ENCODE results near the gene MGAT4B.
A peak's percentile ranks its signal among the peaks of the same experiment; 100 is the strongest.
"Not testable (repeated sequence)": the region's sequence is repeated elsewhere in the genome, so short reads cannot be mapped to it uniquely, and the experiment has no call there.

Gene MGAT4B
- long read RNA-seq, donor 1, transcript MGAT4B-201 (15 exons, 2,446 nt), result major isoform, 9 of 9 reads
- long read RNA-seq, donor 1, partial matches to known transcripts, result 0 of 9 reads
- long read RNA-seq, donor 1, other reads (novel, unspliced or antisense), result 0 of 9 reads
- long read RNA-seq, donor 2, transcript MGAT4B-201 (15 exons, 2,446 nt), result major isoform, 16 of 17 reads
- long read RNA-seq, donor 2, partial matches to known transcripts, result 0 of 17 reads
- long read RNA-seq, donor 2, other reads (novel, unspliced or antisense), result 0 of 17 reads
- long read RNA-seq, donor 3, transcript MGAT4B-201 (15 exons, 2,446 nt), result major isoform, 12 of 44 reads
- long read RNA-seq, donor 3, partial matches to known transcripts, result 8 of 44 reads
- long read RNA-seq, donor 3, other reads (novel, unspliced or antisense), result 22 of 44 reads
- long read RNA-seq, donor 4, transcript MGAT4B-201 (15 exons, 2,446 nt), result major isoform, 14 of 87 reads
- long read RNA-seq, donor 4, partial matches to known transcripts, result 37 of 87 reads
- long read RNA-seq, donor 4, other reads (novel, unspliced or antisense), result 35 of 87 reads
- long read RNA-seq, donor 5, transcript MGAT4B-201 (15 exons, 2,446 nt), result major isoform, 18 of 21 reads
- long read RNA-seq, donor 5, partial matches to known transcripts, result 0 of 21 reads
- long read RNA-seq, donor 5, other reads (novel, unspliced or antisense), result 0 of 21 reads
- long read RNA-seq, donor 6, transcript MGAT4B-201 (15 exons, 2,446 nt), result major isoform, 14 of 16 reads
- long read RNA-seq, donor 6, partial matches to known transcripts, result 0 of 16 reads
- long read RNA-seq, donor 6, other reads (novel, unspliced or antisense), result 0 of 16 reads
- long read RNA-seq, donor 7, transcript MGAT4B-201 (15 exons, 2,446 nt), result major isoform, 28 of 641 reads
- long read RNA-seq, donor 7, partial matches to known transcripts, result 568 of 641 reads
- long read RNA-seq, donor 7, other reads (novel, unspliced or antisense), result 43 of 641 reads
- long read RNA-seq, donor 8, transcript MGAT4B-201 (15 exons, 2,446 nt), result major isoform, 13 of 100 reads
- long read RNA-seq, donor 8, partial matches to known transcripts, result 35 of 100 reads
- long read RNA-seq, donor 8, other reads (novel, unspliced or antisense), result 50 of 100 reads

DNA sequence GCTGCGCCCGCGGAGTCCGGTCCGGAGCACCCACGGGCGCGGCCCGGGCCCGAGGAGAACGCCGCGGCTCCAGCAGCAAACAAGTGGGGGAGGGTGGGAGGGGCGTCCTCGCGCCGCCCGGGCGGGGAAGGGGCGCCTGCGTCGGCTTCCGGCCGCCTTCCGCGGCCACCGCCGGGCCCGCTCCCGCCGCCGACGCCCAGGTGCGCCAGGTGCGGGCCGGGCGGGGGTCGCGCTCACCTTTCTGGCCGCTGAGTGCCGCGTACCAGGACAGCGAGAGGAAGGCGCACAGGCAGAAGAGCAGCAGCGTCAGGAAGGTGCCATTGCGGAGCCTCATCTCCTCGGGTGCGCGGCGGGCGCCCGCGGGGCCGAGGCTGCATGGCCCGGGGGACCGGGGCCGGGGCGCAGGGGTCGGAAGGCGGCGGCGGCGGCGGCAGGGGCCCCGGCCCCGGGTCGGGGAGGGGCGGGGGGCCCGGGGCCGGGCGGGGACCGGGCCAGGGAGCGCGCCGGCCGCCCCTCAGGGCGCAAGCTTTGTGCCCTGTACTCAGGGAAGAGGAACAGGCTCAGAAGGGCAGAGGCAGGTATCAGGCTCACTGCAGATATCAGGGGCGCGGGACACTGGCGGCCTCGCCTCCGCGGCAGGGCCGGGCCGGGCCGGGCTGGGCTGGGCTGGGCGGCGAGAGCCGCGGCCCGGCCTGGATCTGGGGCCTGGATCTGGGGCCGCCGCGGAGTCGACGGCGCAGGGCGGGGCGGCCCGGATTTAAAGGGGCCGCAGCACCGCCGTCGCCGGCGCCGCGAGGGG is at the start of gene MGAT4B:
Gene MGAT4B (minus strand): TSS at position 617 of the 799 bp plus-strand sequence. CDS start 283 bp downstream, at position 334.
- peak; percentile 76 for DNase-seq

DNA sequence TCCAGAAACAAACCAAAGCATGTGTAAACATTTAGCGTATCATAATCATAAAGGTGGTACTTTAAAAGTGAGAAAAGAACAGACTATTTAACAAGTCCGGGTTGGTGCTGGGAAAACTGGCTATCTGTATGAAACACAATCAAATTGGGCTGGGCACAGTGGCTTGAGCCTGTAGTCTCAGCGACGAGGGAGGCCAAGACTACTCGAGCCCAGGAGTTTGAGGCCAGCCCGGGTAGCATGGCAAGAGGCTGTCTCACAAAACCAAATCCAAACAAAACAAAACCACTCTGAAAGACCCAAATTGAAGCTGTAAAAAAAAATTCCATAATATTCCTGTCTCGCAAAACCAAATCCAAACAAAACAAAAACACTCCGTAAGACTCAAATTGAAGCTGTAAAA is 47.7 kb upstream of the MGAT4B start:
- no peak for DNase-seq

DNA sequence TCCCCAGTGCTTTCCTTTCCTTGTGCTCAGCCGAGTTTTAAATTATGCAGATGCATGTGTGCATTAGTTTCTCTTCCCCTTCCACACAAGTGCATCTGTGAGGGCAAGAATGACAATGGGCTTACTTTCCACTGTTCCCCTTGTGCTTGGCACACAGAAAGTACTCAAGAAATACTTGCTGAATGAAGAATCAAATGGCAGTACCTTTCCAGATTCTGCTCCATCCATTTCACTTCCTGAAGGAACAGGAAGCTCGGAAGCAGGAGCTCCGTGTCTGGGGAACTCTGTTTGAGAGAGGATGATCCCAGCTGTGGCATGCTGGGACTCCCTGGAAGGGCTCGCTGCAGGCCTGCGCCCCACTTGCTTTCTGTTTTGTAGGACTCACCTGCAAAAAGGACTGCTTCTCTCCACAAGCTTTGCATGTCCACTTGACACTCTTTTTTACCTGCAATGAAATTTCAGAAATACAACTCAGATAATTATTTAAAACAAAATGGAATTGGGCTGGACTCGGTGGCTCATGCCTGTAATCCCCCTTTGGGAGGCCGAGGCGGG is 46.4 kb upstream of the MGAT4B start:
- DNase-seq, result no peak

DNA sequence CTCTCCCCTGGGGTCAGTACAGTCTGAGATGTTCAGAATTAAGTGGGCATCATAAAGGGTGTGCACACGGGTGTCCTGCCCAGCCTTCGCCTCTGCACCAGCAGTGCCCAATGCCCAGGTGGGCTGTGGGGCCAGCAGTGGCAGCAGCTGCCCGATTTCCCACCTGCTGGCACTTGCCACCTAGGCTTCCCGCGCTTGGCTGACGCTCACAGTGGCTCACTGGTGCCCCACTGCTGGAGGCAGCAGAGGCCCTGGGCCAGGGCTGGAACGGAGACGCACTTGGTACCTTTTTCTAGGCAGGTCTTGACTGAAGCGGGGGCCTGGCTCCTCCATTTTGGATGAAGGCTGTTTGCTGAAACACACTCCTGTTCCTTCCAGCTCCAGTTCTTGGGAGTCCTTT is 35.0 kb upstream of the MGAT4B start:
- no peak for DNase-seq

DNA sequence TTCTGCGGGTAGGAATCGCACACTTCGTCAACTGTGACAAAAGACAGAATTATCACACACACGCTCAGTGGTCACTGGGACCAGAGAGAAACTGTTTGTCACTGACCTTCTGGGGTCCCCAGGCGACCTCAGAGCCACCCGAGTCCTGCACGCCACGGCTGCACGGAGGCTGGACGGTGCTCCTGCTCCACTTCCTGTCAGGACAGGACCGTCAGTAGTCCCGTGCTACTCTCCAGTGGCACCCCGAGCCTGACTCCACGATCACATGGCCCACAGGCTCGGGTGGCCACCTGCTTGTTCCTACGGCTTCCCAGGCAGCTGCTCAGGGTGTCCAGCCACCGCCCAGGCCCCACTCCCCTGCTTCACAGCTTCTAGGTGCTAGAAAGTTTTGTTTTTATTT is 34.1 kb upstream of the MGAT4B start:
- no peak for DNase-seq

DNA sequence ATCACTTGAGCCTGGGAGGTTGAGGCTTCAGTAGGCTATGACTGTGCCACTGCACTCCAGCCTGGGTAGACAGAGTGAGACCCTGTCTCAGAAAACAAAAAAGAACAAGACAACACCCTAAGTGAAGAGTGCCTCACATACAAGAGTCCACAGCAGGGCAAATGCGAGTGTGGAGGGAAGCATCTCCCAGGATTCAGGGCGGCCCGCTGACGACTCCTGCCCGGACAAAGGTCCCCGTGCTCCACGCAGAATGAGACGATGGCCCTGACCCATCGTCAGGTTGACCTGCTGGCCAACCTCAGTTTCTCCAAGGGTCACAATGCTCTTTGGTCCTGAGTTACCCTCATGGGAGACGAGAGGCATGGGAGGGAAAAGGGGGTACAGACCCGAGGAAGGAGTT is 33.7 kb upstream of the MGAT4B start:
- no peak for DNase-seq

DNA sequence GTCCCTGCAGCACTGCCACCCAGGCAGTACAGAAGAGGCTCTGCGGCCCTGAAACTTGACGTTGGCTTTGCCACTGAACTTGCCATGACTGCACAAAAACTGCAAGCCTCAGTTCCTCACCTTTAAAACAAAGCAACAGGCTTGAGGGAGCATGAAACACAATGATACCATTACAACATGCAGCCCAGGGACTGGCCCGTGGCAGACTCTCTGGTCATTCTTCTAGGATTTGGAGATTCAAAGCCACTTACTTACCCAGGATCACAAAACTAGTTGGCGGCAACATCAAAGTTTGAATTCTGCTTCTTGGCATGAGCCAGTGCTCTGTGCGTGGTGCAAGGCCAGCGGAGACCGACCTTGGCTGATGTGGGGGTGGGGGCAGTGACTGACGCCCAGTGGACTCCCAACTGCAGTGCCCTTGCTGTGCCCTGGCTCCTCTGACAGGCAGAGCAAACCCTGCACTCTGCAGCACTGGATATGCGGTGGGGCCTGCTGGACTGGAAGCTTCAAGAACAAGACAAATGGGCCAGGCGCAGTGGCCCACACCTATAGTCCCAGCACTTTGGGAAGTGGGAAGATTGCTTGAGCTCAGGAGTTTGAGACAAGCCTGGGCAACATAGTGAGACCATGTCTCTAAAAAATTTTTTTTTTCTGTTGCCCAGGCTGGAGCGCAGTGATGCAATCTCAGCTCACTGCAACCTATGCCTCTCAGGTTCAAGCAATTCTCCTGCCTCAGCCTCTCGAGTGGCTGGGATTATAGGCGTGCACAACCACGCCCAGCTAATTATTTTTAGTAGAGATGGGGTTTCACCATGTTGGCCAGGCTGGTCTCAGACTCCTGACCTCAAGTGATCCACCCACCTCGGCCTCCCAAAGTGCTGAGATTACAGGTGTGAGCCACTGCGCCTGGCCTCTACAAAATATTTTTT is 32.9 kb upstream of the MGAT4B start:
- no peak for DNase-seq

DNA sequence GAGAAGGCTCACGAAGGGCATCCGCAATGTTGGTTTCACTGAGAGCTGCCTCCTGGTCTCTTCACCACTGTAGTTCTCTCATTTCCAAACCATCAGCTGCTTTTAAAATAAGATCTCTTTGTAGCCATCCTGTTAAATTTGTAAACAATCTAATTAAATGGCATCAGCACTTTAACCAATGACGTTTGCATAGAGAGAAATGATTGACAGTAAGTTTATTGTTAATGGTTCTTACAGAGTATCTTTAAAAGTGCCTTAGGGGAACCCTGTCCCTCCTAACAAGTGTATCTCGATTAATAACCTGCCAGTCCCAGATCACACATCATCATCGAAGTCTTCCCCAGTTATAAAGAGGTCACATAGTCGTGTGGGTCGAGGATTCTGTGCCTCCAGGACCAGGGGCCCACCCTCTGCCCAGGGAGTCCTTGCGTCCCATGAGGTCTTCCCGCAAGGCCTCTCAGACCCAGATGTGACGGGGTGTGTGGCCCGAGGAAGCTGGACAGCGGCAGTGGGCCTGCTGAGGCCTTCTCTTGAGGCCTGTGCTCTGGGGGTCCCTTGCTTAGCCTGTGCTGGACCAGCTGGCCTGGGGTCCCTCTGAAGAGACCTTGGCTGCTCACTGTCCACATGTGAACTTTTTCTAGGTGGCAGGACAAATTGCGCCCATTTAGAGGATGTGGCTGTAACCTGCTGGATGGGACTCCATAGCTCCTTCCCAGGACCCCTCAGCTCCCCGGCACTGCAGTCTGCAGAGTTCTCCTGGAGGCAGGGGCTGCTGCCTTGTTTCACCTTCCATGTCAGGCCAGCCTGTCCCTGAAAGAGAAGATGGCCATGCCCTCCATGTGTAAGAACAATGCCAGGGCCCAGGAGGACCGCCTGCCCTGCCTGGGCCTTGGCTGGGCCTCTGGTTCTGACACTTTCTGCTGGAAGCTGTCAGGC is 30.7 kb upstream of the MGAT4B start:
- no peak for DNase-seq

DNA sequence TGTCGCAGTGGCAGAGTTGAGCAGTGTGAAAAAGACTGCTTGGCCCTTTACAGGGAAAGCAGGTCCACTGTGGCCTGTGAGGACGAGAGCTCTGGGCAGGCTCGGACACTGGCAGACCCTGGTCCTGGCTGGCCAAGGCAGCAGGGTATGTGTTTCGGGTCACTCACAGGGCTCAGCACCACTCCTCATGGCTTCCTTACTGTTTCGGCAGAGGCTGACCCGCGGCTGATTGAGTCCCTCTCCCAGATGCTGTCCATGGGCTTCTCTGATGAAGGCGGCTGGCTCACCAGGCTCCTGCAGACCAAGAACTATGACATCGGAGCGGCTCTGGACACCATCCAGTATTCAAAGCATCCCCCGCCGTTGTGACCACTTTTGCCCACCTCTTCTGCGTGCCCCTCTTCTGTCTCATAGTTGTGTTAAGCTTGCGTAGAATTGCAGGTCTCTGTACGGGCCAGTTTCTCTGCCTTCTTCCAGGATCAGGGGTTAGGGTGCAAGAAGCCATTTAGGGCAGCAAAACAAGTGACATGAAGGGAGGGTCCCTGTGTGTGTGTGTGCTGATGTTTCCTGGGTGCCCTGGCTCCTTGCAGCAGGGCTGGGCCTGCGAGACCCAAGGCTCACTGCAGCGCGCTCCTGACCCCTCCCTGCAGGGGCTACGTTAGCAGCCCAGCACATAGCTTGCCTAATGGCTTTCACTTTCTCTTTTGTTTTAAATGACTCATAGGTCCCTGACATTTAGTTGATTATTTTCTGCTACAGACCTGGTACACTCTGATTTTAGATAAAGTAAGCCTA is 29.8 kb upstream of the MGAT4B start:
- DNase-seq, result no peak

DNA sequence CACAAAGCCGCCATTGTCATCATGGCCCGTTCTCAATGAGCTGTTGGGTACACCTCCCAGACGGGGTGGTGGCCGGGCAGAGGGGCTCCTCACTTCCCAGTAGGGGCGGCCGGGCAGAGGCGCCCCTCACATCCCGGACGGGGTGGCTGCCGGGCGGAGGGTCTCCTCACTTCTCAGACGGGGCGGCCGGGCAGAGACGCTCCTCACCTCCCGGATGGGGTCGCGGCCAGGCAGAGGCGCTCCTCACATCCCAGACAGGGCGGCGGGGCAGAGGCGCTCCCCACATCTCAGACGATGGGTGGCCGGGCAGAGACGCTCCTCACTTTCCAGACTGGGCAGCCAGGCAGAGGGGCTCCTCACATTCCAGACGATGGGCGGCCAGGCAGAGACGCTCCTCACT is 28.2 kb upstream of the MGAT4B start:
- not testable (repeated sequence) for DNase-seq

DNA sequence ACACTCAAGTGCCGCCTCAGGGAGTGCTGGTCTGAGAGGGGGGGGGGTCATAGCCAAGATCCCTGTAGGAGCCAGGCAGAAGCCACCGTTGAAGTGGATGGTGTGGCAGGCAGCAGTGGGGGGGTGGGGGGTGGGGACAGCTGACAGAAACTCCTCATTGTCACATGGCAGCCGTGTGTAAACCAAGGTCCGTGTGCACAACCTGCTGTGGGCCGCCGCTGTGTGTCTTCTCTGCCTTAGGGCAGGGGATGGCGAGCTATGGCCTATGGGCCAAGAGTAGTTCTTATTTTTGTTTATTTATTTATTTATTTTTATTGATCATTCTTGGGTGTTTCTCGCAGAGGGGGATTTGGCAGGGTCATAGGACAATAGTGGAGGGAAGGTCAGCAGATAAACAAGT is 27.5 kb upstream of the MGAT4B start:
- DNase-seq, result no peak

DNA sequence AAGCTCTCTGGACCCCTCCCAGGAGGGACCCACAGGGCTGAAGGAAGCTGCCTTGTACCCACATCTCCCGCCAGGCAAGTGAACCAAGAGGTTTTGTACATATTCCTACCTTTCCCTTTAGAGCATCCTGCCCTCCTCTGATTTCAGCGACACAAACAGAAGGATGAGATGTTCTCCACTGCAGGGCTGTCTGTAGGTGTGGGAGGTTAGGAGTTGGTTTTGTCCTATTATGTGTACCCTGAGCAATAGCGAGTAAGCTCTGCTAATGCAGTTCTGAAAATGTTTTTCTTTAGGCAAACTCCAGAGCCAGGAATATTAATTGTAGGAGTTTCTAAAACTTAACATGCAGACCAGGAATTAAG is 27.0 kb upstream of the MGAT4B start:
- no peak for DNase-seq

DNA sequence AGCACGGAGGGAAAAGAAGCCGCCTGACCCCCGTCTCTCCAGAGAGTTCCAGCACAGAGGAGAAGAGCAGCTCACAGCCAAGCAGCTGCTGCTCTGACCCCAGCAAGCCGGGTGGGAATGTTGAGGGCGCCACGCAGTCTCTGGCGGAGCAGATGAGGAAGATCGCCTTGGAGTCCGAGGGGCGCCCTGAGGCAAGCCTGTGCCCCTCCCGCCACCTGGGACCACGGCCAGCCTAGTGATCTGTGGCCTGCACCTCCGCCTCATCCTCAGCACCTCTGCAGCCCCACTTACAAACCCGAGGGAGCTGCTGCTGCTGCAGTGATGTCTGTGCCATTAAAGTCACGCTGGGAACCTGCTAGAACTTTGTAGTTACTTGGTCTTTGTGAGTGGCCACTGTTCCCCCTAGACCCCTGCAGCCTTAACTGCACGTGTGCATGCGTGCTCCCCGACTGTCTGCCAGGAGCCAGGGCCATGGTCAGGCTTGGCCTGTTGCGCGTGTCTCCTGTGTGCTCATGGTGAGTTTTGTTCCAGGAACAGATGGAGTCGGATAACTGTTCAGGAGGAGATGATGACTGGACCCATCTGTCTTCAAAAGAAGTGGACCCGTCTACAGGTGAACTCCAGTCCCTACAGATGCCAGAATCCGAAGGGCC is 26.5 kb upstream of the MGAT4B start:
- no peak for DNase-seq

DNA sequence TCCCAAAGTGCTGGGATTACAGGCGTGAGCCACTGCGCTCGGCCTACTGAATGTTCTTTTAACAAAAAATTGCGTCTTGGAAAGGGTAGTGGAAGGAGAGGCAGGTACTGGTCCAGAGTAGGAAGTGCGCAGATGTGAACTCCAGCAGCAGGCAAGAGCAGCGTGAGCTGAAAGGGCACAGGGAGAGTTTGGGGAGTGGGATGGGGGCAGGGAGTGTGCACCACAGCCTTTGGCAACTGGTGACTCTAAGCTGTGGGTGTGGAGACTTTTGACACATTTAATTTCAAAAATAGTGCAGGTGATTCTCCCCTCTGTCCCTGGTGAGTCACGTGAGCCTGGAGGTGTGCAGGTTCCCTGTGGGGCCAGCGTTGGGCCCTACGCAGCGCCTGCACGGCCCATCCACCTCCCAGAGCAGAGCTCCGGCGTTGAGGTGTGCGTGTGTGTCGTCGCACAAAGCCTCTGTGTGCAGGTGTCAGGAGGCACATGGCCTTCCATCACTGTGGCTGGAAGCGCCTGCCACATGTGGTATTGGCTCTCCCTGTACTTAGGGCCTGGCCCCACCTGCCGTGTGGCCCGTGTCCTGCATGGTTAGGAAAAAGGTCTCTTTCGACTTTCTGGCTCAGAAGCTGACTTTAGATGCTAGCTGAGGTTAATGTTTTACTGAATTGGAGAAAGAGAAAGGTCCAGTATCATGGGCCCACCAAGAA is 25.5 kb upstream of the MGAT4B start:
- DNase-seq, result no peak

DNA sequence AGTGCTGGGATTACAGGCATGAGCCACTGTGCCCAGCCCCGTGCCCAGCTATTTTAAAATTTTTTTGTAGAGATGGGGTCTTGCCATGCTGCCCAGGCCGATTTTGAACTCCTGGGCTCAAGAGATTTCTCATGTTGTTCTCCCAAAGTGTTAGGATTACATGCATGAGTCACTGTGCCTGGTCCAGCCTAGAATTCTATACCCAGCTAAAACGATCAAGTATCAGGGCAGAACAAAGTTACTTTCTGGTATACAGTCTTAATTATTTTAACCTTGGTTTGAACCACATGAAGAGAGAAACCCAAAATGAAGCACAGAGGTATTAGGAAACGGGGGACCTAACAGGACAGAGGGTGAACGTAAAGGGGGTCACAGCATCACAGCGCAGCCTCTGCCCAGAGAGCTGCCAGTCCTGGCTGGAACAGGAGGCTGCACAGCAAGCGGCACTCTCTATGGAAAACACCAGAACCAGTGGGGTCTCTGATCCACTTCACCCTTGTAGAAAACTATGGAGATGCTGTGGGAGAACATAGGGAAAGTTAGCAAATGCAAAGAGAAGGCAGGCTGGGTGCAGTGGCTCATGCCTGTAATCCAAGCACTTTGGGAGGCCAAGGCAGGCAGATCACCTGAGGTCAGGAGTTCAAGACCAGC is 24.3 kb upstream of the MGAT4B start:
- no peak for DNase-seq

DNA sequence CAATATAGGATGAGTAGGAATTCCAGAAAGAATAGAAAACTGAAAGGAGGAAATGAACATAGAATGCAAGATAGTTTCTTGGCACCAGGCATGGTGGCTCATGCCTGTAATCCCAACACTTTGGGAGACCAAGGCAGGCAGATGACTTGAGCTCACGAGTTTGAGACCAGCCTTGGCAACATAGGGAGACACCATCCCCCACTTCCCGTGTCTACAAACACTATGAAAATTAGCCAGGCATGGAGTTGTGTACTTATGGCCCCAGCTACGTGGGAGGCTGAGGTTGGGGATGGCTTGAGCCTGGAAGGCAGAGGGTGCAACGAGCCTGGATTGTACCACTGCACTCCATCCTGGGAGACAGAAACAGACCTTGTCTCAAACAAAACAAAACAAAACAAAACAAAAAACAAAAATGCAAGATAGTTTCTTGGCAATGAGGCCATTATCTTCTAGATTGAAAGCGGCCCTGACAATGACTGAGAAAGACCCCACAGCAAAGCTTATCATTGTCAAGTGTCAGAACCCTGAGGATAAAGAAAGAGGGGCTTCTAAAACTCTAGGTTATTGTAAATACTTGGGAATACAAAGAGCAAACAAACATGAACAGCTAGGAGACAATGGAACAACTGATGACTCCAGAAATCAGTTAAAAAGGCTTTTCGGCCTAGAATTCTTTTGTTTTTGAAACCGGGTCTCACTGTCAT is 23.2 kb upstream of the MGAT4B start:
- no peak for DNase-seq

Data from right kidney (tissue), 9 donors.